Mucosa of rectum (tissue), 2 donors: ENCODE results near the gene NDUFAB1.

Experiments
- H3K27ac ChIP-seq, 2 donors: one replicate each; pipeline ENCODE4 v1.7.0; 2013; ENCODE audit warnings: inconsistent platforms in 2 of 2, low read depth in 2 of 2, low read length in 2 of 2
- H3K27me3 ChIP-seq, 2 donors: one replicate each; pipeline ENCODE4 v1.7.0; 2013; ENCODE audit warnings: low read length in 2 of 2; ENCODE audit not compliant: control insufficient read depth in 2 of 2, insufficient read depth in 2 of 2
- H3K36me3 ChIP-seq, 2 donors: one replicate each; pipeline ENCODE4 v1.7.0; 2013; ENCODE audit warnings: low read length in 2 of 2; ENCODE audit not compliant: control insufficient read depth in 2 of 2, insufficient read depth in 2 of 2
- H3K4me1 ChIP-seq, 2 donors: one replicate each; pipeline ENCODE4 v1.7.0; 2013; ENCODE audit warnings: low read length in 2 of 2, mild to moderate bottlenecking in 1 of 2; ENCODE audit not compliant: control insufficient read depth in 2 of 2, insufficient read depth in 2 of 2
- H3K4me3 ChIP-seq, 2 donors: one replicate each; pipeline ENCODE4 v1.7.0; 2013; ENCODE audit warnings: low read length in 2 of 2
- H3K9ac ChIP-seq, 2 donors: one replicate each; pipeline ENCODE4 v1.7.0; 2013; ENCODE audit warnings: low read length in 2 of 2, low read depth in 1 of 2, mild to moderate bottlenecking in 1 of 2
- H3K9me3 ChIP-seq, 2 donors: one replicate each; pipeline ENCODE4 v1.7.0; 2013; ENCODE audit warnings: low read length in 2 of 2; ENCODE audit not compliant: control insufficient read depth in 2 of 2
- donor health status: healthy.
- donor health status: Normal muscosa, but diverticular disease.

The NDUFAB1 gene

GRCh38 chr16:23572394-23572793, 23.7 kb downstream of the NDUFAB1 start:
- H3K9me3 ChIP-seq = no peaks in the 10 kb centered on the region
- no peak overlapping the region for H3K4me3 ChIP-seq
- H3K9ac ChIP-seq = no peak overlapping the region
- H3K27me3 ChIP-seq = no peaks in the 10 kb centered on the region
- no peaks in the 10 kb centered on the region for H3K4me1 ChIP-seq
- H3K36me3 ChIP-seq = peaks cover 37 to 49% of the 10 kb centered on the region in 2 donors
- no peak overlapping the region for H3K27ac ChIP-seq

- Histone ChIP-seq H3K27ac (no peak overlapping the region), H3K9me3 (no peaks in the 10 kb centered on the region), H3K4me3 (no peak overlapping the region), H3K9ac (no peak overlapping the region), H3K4me1 (no peaks in the 10 kb centered on the region), H3K36me3 (peaks cover 42 to 54% of the 10 kb centered on the region in 2 donors), H3K27me3 (no peaks in the 10 kb centered on the region)
Measured at GRCh38 chr16:23571895-23572294, 24.2 kb downstream of the NDUFAB1 start.

GRCh38 chr16:23570992-23571632, 25.0 kb downstream of the NDUFAB1 start:
- no peak overlapping the region for H3K4me3 ChIP-seq
- peaks cover 45 to 56% of the 10 kb centered on the region in 2 donors for H3K36me3 ChIP-seq
- no peak overlapping the region for H3K27ac ChIP-seq
- H3K27me3 ChIP-seq = no peaks in the 10 kb centered on the region
- H3K4me1 ChIP-seq = no peaks in the 10 kb centered on the region
- no peak overlapping the region for H3K9ac ChIP-seq
- no peaks in the 10 kb centered on the region for H3K9me3 ChIP-seq

GRCh38 chr16:23567602-23568001, 28.5 kb downstream of the NDUFAB1 start:
- no peaks in the 10 kb centered on the region for H3K27me3 ChIP-seq
- H3K4me1 ChIP-seq = no peaks in the 10 kb centered on the region
- no peak overlapping the region for H3K27ac ChIP-seq
- H3K36me3 ChIP-seq = peaks cover 74% of the 10 kb centered on the region in 2 donors
- H3K9ac ChIP-seq = no peak overlapping the region
- H3K9me3 ChIP-seq = no peaks in the 10 kb centered on the region
- H3K4me3 ChIP-seq = no peak overlapping the region

- no peak overlapping the region for H3K27ac ChIP-seq
- no peaks in the 10 kb centered on the region for H3K9me3 ChIP-seq
- no peak overlapping the region for H3K9ac ChIP-seq
- H3K36me3 ChIP-seq = peaks cover 70 to 75% of the 10 kb centered on the region in 2 donors
- no peaks in the 10 kb centered on the region for H3K27me3 ChIP-seq
- no peak overlapping the region for H3K4me3 ChIP-seq
- H3K4me1 ChIP-seq = no peaks in the 10 kb centered on the region
Measured at GRCh38 chr16:23566724-23567123, 29.4 kb downstream of the NDUFAB1 start.

GRCh38 chr16:23564575-23565363, 31.3 kb downstream of the NDUFAB1 start:
- Histone ChIP-seq H3K36me3 (peaks cover 65 to 73% of the 10 kb centered on the region in 2 donors), H3K27ac (no peak overlapping the region)

GRCh38 chr16:23563186-23563585, 32.9 kb downstream of the NDUFAB1 start:
- Histone ChIP-seq H3K27me3 (no peaks in the 10 kb centered on the region), H3K27ac (no peak overlapping the region), H3K4me3 (no peak overlapping the region), H3K4me1 (peaks cover 3 to 4% of the 10 kb centered on the region in 2 donors), H3K9me3 (no peaks in the 10 kb centered on the region), H3K9ac (no peak overlapping the region), H3K36me3 (peaks cover 65 to 75% of the 10 kb centered on the region in 2 donors)

More at GRCh38 chr16:23564575-23565363, 31.3 kb downstream of the NDUFAB1 start:
- H3K4me3 ChIP-seq = no peak overlapping the region
- no peaks in the 10 kb centered on the region for H3K4me1 ChIP-seq
- no peaks in the 10 kb centered on the region for H3K9me3 ChIP-seq
- H3K9ac ChIP-seq = no peak overlapping the region
- no peaks in the 10 kb centered on the region for H3K27me3 ChIP-seq

GRCh38 chr16:23562505-23562904, 33.6 kb downstream of the NDUFAB1 start:
- H3K9me3 ChIP-seq = no peaks in the 10 kb centered on the region
- no peak overlapping the region for H3K27ac ChIP-seq
- H3K27me3 ChIP-seq = no peaks in the 10 kb centered on the region
- H3K4me3 ChIP-seq = no peak overlapping the region
- peaks cover 61 to 71% of the 10 kb centered on the region in 2 donors for H3K36me3 ChIP-seq
- peaks cover 5 to 6% of the 10 kb centered on the region in 2 donors for H3K4me1 ChIP-seq
- no peak overlapping the region for H3K9ac ChIP-seq

GRCh38 chr16:23561586-23561985, 34.5 kb downstream of the NDUFAB1 start:
- Histone ChIP-seq H3K27ac (no peak overlapping the region), H3K9me3 (no peaks in the 10 kb centered on the region), H3K9ac (no peak overlapping the region), H3K4me1 (peaks cover 6 to 8% of the 10 kb centered on the region in 2 donors), H3K36me3 (peaks cover 51 to 62% of the 10 kb centered on the region in 2 donors), H3K4me3 (no peak overlapping the region), H3K27me3 (no peaks in the 10 kb centered on the region)
